22Rv1 (cell line): ENCODE data around the gene SERINC2.

Experiments
- ZFX ChIP-seq: fragments of 450-650 bp; IDR thresholded peaks from 2 replicates; pipeline ENCODE4 v1.6.1; 2017; ENCODE audit warnings: antibody characterized with exemption, borderline replicate concordance
- TF ChIP-seq, protein P1 (sequence below): fragments of 450-650 bp; IDR thresholded peaks from 2 replicates; pipeline ENCODE4 v1.5.1; 2017; ENCODE audit warnings: mild to moderate bottlenecking

DNA sequence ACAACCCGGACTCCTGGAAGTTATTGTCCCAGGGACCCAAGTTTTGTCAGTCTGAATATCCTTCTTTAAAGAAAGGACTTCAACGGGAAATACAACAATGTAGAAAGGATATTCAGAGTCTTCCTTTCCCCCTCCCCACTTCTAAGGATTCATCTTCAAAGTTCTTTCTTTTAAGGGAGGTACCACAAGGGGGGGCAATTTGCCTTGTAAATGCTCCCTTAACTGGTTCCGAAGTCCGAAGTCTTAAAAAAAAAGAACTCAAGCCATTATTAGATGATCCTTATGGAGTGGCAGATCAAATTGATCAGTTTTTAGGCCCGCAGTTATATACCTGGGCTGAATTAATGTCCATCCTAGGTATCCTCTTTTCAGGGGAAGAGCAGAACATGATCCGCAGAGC is 47.0 kb downstream of the SERINC2 start:
- TF ChIP-seq, protein P1, sequence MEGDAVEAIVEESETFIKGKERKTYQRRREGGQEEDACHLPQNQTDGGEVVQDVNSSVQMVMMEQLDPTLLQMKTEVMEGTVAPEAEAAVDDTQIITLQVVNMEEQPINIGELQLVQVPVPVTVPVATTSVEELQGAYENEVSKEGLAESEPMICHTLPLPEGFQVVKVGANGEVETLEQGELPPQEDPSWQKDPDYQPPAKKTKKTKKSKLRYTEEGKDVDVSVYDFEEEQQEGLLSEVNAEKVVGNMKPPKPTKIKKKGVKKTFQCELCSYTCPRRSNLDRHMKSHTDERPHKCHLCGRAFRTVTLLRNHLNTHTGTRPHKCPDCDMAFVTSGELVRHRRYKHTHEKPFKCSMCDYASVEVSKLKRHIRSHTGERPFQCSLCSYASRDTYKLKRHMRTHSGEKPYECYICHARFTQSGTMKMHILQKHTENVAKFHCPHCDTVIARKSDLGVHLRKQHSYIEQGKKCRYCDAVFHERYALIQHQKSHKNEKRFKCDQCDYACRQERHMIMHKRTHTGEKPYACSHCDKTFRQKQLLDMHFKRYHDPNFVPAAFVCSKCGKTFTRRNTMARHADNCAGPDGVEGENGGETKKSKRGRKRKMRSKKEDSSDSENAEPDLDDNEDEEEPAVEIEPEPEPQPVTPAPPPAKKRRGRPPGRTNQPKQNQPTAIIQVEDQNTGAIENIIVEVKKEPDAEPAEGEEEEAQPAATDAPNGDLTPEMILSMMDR, result peak; percentile 62
- TF ChIP-seq ZFX, result no peak
